Esophagus squamous epithelium (tissue), 4 donors: ENCODE data around the gene RASGEF1C.

Experiments used
- CTCF ChIP-seq, 6 experiments: fragments of 450-650 bp in 4 of 6; fragments of 200-600 bp in 2 of 6; sonication (generic) in 2 of 6; IDR thresholded peaks; one replicate each; pipeline ENCODE4 v1.5.1; 2016 to 2019; ENCODE audit warnings: antibody characterized with exemption in 6 of 6, mild to moderate bottlenecking in 4 of 6, moderate library complexity in 4 of 6
- POLR2A ChIP-seq, 4 donors: fragments of 450-650 bp; IDR thresholded peaks; one replicate each; pipeline ENCODE4 v1.6.1; 2017; ENCODE audit warnings: antibody characterized with exemption in 4 of 4, mild to moderate bottlenecking in 4 of 4, moderate library complexity in 3 of 4

DNA sequence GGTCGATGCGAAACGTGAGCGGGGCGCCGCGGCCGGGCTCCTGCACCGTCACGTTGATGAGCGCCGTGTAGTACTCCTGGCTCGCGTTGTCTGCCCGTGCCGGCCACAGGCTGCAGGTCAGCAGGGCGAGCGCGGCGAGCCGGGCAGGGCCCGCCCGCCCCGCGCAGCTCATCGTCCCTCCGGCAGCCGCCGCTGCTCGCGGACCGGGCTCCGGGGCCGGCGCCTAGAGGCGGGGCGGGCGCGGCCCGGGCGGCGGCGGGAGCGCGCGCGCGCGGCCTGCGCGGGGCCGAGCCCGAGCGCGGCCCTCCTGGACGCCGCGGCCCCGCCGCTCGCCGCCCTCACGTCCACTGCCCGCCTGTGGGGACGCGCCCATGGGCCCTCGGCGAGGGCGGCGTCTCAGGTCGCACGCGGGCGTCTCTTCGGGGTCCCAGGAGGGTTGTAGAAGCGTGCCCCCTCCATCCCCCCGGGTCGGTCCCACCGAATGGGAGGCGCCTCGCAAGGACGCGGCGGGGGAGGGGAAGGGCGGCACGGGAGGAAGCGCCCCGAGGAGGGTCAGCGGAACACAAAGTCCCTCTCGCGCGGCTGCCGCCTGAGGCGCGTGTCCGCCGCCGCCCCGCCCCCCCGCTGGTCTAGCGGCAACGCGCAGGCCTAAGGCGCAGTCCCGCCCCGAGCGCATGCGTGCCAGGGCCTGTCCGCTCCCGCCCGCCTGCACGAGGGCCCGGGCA is 137.3 kb downstream of the RASGEF1C start, which contains the start of gene RNF130:
- TF ChIP-seq CTCF (IDR thresholded peaks at IDR 0.05) (no peak), POLR2A (IDR thresholded peaks at IDR 0.05) (peak in 2 of 4 donors; percentile 64 to 76)
